IMR-90 (cell line): ENCODE measurements around the gene BZW2. TPM values are rescaled to one million over a fixed set of nuclear protein-coding genes. Genes with fewer than 3 reads are reported as not detected.
A peak's percentile ranks its signal among the peaks of the same experiment; 100 is the strongest.

ENCODE experiments used
- ATAC-seq: fragments of 200-7000 bp; cut with Tn5 transposase; 2 replicates; pipeline ENCODE4 v1.9.1; 2020; ENCODE audit warnings: low read depth, mild to moderate bottlenecking, moderate library complexity
- BruUV-seq: library from RNA; stranded (reverse); fragments of 400-500 nt; replicated peaks from 2 replicates; lab custom pipeline; 2021; lab: Mats Ljungman, UMichigan
- CTCF ChIA-PET: fragments of 300-600 bp; formaldehyde crosslinking; extraction: SDS; loops from one replicate; lab custom pipeline; 2021; ENCODE audit warnings: antibody characterized with exemption; lab: Yijun Ruan, JAX
- POLR2A ChIA-PET: fragments of 300-600 bp; sonication (Branson Sonifier 250); formaldehyde crosslinking; loops from one replicate; lab custom pipeline; 2022; ENCODE audit warnings: antibody characterized with exemption; ENCODE audit not compliant: unreplicated experiment; lab: Charles Lee
- DNase-seq: peaks from one replicate; pipeline ENCODE4 v3.0.0; 2013
- H2AFZ ChIP-seq: replicated peaks from 2 replicates; pipeline ENCODE3; 2013; ENCODE audit warnings: low read length, mild to moderate bottlenecking; ENCODE audit not compliant: poor library complexity
- H2AK5ac ChIP-seq: 2 replicates; pipeline ENCODE4 v1.6.1; 2013; ENCODE audit warnings: low read depth, low read length, inconsistent platforms
- H2AK9ac ChIP-seq: replicated peaks from 2 replicates; pipeline ENCODE3; 2013; ENCODE audit warnings: mild to moderate bottlenecking, low read depth, low read length, moderate library complexity; ENCODE audit not compliant: poor library complexity
- H2BK120ac ChIP-seq: 2 replicates; pipeline ENCODE4 v1.6.1; 2013; ENCODE audit warnings: low read depth, low read length, inconsistent platforms
- H2BK15ac ChIP-seq: 3 replicates; pipeline ENCODE4 v1.6.1; 2013; ENCODE audit warnings: low read depth, low read length, inconsistent platforms
- H2BK20ac ChIP-seq: 2 replicates; pipeline ENCODE4 v1.6.1; 2013; ENCODE audit warnings: low read depth, mild to moderate bottlenecking, inconsistent platforms, low read length, moderate library complexity
- H2BK5ac ChIP-seq: 2 replicates; pipeline ENCODE4 v1.6.1; 2013; ENCODE audit warnings: mild to moderate bottlenecking, low read depth, low read length, inconsistent platforms; ENCODE audit not compliant: poor library complexity, severe bottlenecking
- H3K14ac ChIP-seq: replicated peaks from 2 replicates; pipeline ENCODE4 v1.6.1; 2013; ENCODE audit warnings: low read depth, low read length, inconsistent platforms
- H3K18ac ChIP-seq: 2 replicates; pipeline ENCODE4 v1.6.1; 2013; ENCODE audit warnings: low read depth, low read length, control low read depth
- H3K23ac ChIP-seq: 2 replicates; pipeline ENCODE4 v1.6.1; 2013; ENCODE audit warnings: low read depth, low read length, inconsistent platforms
- H3K27ac ChIP-seq: 2 replicates; pipeline ENCODE4 v1.5.1; 2013; ENCODE audit warnings: mild to moderate bottlenecking, control low read depth, low read length; ENCODE audit not compliant: insufficient read depth
- H3K27me3 ChIP-seq: 2 replicates; pipeline ENCODE4 v1.6.1; 2013; ENCODE audit warnings: low read length; ENCODE audit not compliant: control insufficient read depth, insufficient read depth
- H3K36me3 ChIP-seq: 2 replicates; pipeline ENCODE4 v1.6.1; 2013; ENCODE audit warnings: low read length, mixed read lengths; ENCODE audit not compliant: control insufficient read depth, insufficient read depth
- H3K4ac ChIP-seq: 2 replicates; pipeline ENCODE4 v1.6.1; 2013; ENCODE audit warnings: low read depth, low read length, inconsistent platforms
- H3K4me1 ChIP-seq: 2 replicates; pipeline ENCODE4 v1.6.1; 2013; ENCODE audit warnings: low read length, mixed read lengths; ENCODE audit not compliant: control insufficient read depth, insufficient read depth
- H3K4me2 ChIP-seq: 2 replicates; pipeline ENCODE4 v1.6.1; 2013; ENCODE audit warnings: low read depth, mild to moderate bottlenecking, control low read depth, low read length, moderate library complexity
- H3K4me3 ChIP-seq: 2 replicates; pipeline ENCODE4 v1.5.1; 2013; ENCODE audit warnings: low read depth, mild to moderate bottlenecking, control low read depth, low read length, moderate library complexity; ENCODE audit not compliant: insufficient read depth
- H3K56ac ChIP-seq: 2 replicates; pipeline ENCODE4 v1.6.1; 2013; ENCODE audit warnings: low read length, inconsistent platforms; ENCODE audit not compliant: insufficient read depth; ENCODE audit errors: extremely low read depth
- H3K79me1 ChIP-seq, 2 experiments: 2 replicates each; pipeline ENCODE4 v1.6.1; 2013; ENCODE audit warnings: low read length in 2 of 2, inconsistent platforms in 1 of 2, low read depth in 1 of 2
- H3K9ac ChIP-seq: 2 replicates; pipeline ENCODE4 v1.6.1; 2013; ENCODE audit warnings: low read depth, low read length, control low read depth
- H3K9me1 ChIP-seq: 2 replicates; pipeline ENCODE4 v1.6.1; 2013; ENCODE audit warnings: low read length, inconsistent platforms; ENCODE audit not compliant: insufficient read depth
- H3K9me3 ChIP-seq: 2 replicates; pipeline ENCODE4 v1.6.1; 2013; ENCODE audit warnings: low read length; ENCODE audit not compliant: control insufficient read depth, insufficient read depth
- H4K20me1 ChIP-seq: 2 replicates; pipeline ENCODE4 v1.6.1; 2013; ENCODE audit warnings: low read length, inconsistent platforms; ENCODE audit not compliant: insufficient read depth
- H4K5ac ChIP-seq: 2 replicates; pipeline ENCODE4 v1.6.1; 2013; ENCODE audit warnings: mild to moderate bottlenecking, low read depth, low read length, control low read depth
- H4K8ac ChIP-seq, 2 experiments: 2 replicates each; pipeline ENCODE4 v1.6.1; 2013; ENCODE audit warnings: low read depth in 2 of 2, low read length in 2 of 2, control low read depth in 1 of 2, inconsistent platforms in 1 of 2
- H4K91ac ChIP-seq: 2 replicates; pipeline ENCODE4 v1.6.1; 2013; ENCODE audit warnings: low read depth, low read length, inconsistent platforms; ENCODE audit not compliant: insufficient read depth
- CEBPB ChIP-seq: IDR thresholded peaks from 2 replicates; pipeline ENCODE4 v1.6.1; 2012; ENCODE audit warnings: low read depth, low read length, improper control_type of control experiment
- FOS ChIP-seq: fragments of 150-350 bp; IDR thresholded peaks from 2 replicates; pipeline ENCODE4 v1.6.1; 2016; ENCODE audit warnings: low read depth, low read length
- NFE2L2 ChIP-seq: fragments of 150-350 bp; IDR thresholded peaks from 2 replicates; pipeline ENCODE4 v1.6.1; 2016; ENCODE audit warnings: low read depth, mild to moderate bottlenecking, low read length
- WGBS, 2 experiments: methylation state at CpG; one replicate each; pipeline versions ENCODE4 v1.1.5 to v1.1.7; 2013; ENCODE audit warnings: missing lambda C conversion rate in 2 of 2; ENCODE audit not compliant: insufficient read length in 1 of 2; ENCODE audit errors: extremely low coverage in 2 of 2; 5-methylcytosine and 5-hydroxymethylcytosine counted together
- dilution Hi-C: fragments of 300-500 bp; cut with HindIII; formaldehyde crosslinking; loops from one replicate; pipeline ENCODE4 v1.14.3; 2018; ENCODE audit warnings: low sequenced_read_pairs; ENCODE audit not compliant: unreplicated experiment
- in situ Hi-C: fragments of 300-500 bp; cut with MboI; formaldehyde crosslinking; loops from 3 replicates; pipeline ENCODE4 v1.14.3; 2019; ENCODE audit warnings: low sequenced_read_pairs, inconsistent platforms, mixed read lengths
- intact Hi-C: fragments of 100-400 bp; cut with micrococcal nuclease; formaldehyde crosslinking; loops from 2 replicates; pipeline ENCODE4 v1.10.0; 2022
- polyA plus RNA-seq, 3 experiments: library from polyadenylated mRNA; depleted of rRNA; stranded (reverse); fragments of >200 nt; gene quantifications; 2 replicates each; pipeline ENCODE4 v1.2.3, GENCODE V29; 2012; ENCODE audit warnings: low replicate concordance in 1 of 3
- total RNA-seq: library from RNA; depleted of rRNA; stranded (reverse); fragments of >200 nt; gene quantifications from 2 replicates; pipeline ENCODE4 v1.2.3, GENCODE V29; 2012

The BZW2 gene
- total and polyA plus RNA-seq, 2 of the 4 experiments (the other 2 are of a cell fraction): 58.1 to 92.9 TPM

DNA sequence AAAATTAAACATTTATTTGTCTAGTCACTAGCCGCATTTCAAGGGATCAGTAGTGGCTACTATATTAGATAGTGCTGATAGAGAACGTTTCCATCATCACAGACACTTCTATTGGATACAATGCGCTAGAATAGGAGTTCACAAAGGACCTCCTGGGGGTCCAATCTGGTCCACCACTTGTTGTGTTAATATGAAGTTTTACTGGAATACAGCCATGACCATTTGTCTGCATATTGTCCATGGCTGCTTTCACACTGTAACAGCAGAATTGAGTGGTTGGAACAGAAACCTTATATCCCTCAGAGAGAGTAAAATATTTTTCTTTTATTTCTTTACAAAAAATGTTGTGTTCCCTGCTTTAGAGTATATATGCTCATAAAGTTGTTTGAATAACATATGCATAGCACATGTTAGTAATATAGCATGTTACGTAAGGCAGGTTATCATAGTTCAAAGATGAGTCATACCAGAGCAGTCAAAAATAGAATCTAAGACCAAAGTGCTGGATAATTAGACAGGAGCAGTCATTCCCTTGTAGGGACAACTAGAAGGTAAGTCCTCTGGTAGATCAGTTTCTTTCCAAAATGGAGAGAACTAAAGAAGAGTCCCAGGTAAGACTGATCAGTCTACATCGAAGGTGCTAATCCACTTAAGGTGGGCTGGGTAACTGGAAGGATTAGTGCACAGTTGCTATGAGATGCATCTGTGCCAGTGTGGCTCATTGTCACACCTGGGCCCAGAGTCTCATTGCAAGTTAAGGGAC lies 14.9 kb downstream of the BZW2 start:
- 86% methylated on average over 1 of the region's 5 CpGs; no CpG with 5 or more reads in 1 of the 2 experiments for WGBS, 2 experiments
- H3K9me1 ChIP-seq: peaks cover 5% of the 10 kb centered on the region
- H2AFZ ChIP-seq: no peak overlapping the region
- H3K9me3 ChIP-seq: no peaks in the 10 kb centered on the region
- H4K5ac ChIP-seq: peak overlapping the region; percentile 31
- peaks cover 18 to 40% of the 10 kb centered on the region in 2 experiments for H3K79me1 ChIP-seq
- H4K91ac ChIP-seq: peak overlapping the region; percentile 90
- H3K4me3 ChIP-seq: no peak overlapping the region
- peak overlapping the region; percentile 85 for H2BK20ac ChIP-seq
- H3K36me3 ChIP-seq: no peaks in the 10 kb centered on the region
- ChIA-PET POLR2A (no interaction called here), CTCF (no interaction called here)
- ATAC-seq (peak; percentile 8; the same call in 1 of the 2 replicates), DNase-seq (peak; percentile 86)
- peak overlapping the region; percentile 48; the same call in 1 of the 2 replicates for H3K23ac ChIP-seq
- dilution Hi-C loops (no loop called here), in situ Hi-C loops (no loop called here), intact Hi-C loops (no loop called here)
- TF ChIP-seq NFE2L2 (no peak), CEBPB (0 out of 2 replicates have a peak, but pooled peaks have one; percentile 21), FOS (peak; percentile 82; the same call in 1 of the 2 replicates)
- peak overlapping the region; percentile 90 for H2BK5ac ChIP-seq
- H3K56ac ChIP-seq: peak overlapping the region; percentile 49; the same call in 1 of the 2 replicates
- H4K20me1 ChIP-seq: peaks cover 4% of the 10 kb centered on the region; the same call in 1 of the 2 replicates
- H3K14ac ChIP-seq: peak overlapping the region; percentile 82
- peak overlapping the region; percentile 68; the same call in 1 of the 2 replicates for H3K27ac ChIP-seq
- H3K4ac ChIP-seq: peak overlapping the region; percentile 72; the same call in 1 of the 2 replicates
- peak overlapping the region; percentile 64 for H2BK120ac ChIP-seq
- H2BK15ac ChIP-seq: peak overlapping the region; percentile 88; the same call in 2 of the 3 replicates
- peak overlapping the region; percentile 42; the same call in 1 of the 2 replicates for H3K4me2 ChIP-seq
- peak overlapping the region; percentile 97 for H2AK5ac ChIP-seq
- H3K9ac ChIP-seq: no peak overlapping the region
- no peaks in the 10 kb centered on the region for H3K27me3 ChIP-seq
- peaks cover 4% of the 10 kb centered on the region for H3K4me1 ChIP-seq
- peak overlapping the region; percentile 71; the same call in 1 of the 2 replicates for H3K18ac ChIP-seq
- BruUV-seq: no TSS peak
- H2AK9ac ChIP-seq: no peak overlapping the region
- H4K8ac ChIP-seq: peak overlapping the region in 1 of 2 experiments; percentile 83; a peak in 3 of 4 replicates
